Osteoblast (primary cell): ENCODE measurements around the gene GIPC1. TPM values are rescaled to one million over a fixed set of nuclear protein-coding genes. Genes with fewer than 3 reads are reported as not detected.

Experiments used
- DNase-seq: peaks from one replicate; pipeline ENCODE4 v3.0.0; 2011; ENCODE audit warnings: low spot score, mixed read lengths; ENCODE audit not compliant: insufficient read length; ENCODE audit errors: missing footprints
- H2AFZ ChIP-seq: 2 replicates; pipeline ENCODE4 v1.6.0; 2011; ENCODE audit warnings: mild to moderate bottlenecking, low read length
- H3K27ac ChIP-seq: 2 replicates; pipeline ENCODE4 v1.5.1; 2011; ENCODE audit warnings: mild to moderate bottlenecking, low read depth, low read length, moderate library complexity
- H3K27me3 ChIP-seq: 2 replicates; pipeline ENCODE4 v1.6.0; 2012; ENCODE audit warnings: mild to moderate bottlenecking, control low read depth, inconsistent platforms, low read length, moderate library complexity; ENCODE audit not compliant: insufficient read depth
- H3K36me3 ChIP-seq: 2 replicates; pipeline ENCODE4 v1.5.1; 2011; ENCODE audit warnings: mild to moderate bottlenecking, low read length, control low read depth, moderate library complexity; ENCODE audit not compliant: insufficient read depth
- H3K4me1 ChIP-seq: 2 replicates; pipeline ENCODE4 v1.5.1; 2011; ENCODE audit warnings: mild to moderate bottlenecking, low read length, control low read depth, moderate library complexity; ENCODE audit not compliant: insufficient read depth
- H3K4me2 ChIP-seq: 2 replicates; pipeline ENCODE4 v1.6.0; 2011; ENCODE audit warnings: mild to moderate bottlenecking, low read length; ENCODE audit not compliant: insufficient read depth
- H3K4me3 ChIP-seq: fragments of 200-600 bp; sonication (generic); 3 replicates; pipeline ENCODE4 v1.5.1; 2012; ENCODE audit warnings: mild to moderate bottlenecking, low read length, inconsistent platforms; ENCODE audit not compliant: insufficient read depth
- H3K79me2 ChIP-seq: 2 replicates; pipeline ENCODE4 v1.6.0; 2012; ENCODE audit warnings: mild to moderate bottlenecking, low read length, control low read depth, inconsistent platforms; ENCODE audit not compliant: insufficient read depth
- H3K9me3 ChIP-seq: 2 replicates; pipeline ENCODE4 v1.5.1; 2011; ENCODE audit warnings: low read depth, low read length, control low read depth
- H4K20me1 ChIP-seq: 2 replicates; pipeline ENCODE4 v1.6.0; 2012; ENCODE audit warnings: mild to moderate bottlenecking, low read length, control low read depth; ENCODE audit not compliant: insufficient read depth
- CTCF ChIP-seq: IDR thresholded peaks from 2 replicates; pipeline ENCODE4 v1.5.1; 2011; ENCODE audit warnings: mild to moderate bottlenecking, low read depth, low read length, moderate library complexity; ENCODE audit errors: extremely low read depth
- total RNA-seq: library from RNA; depleted of rRNA; stranded (reverse); fragments of >200 nt; gene quantifications from 2 replicates; pipeline ENCODE4 v1.2.3, GENCODE V29; 2012

The GIPC1 gene
- total RNA-seq, 1 donor, result 115 TPM

- Histone ChIP-seq H3K9me3 (no peaks in the 10 kb centered on the region), H3K36me3 (peaks cover 27% of the 10 kb centered on the region), H3K4me3 (peak overlapping the region; percentile 93), H3K4me2 (peak overlapping the region; percentile 92), H3K27me3 (no peaks in the 10 kb centered on the region), H4K20me1 (peaks cover 29% of the 10 kb centered on the region), H3K27ac (peak overlapping the region; percentile 2), H2AFZ (no peak overlapping the region), H3K79me2 (peaks cover 40% of the 10 kb centered on the region), H3K4me1 (peaks cover 30% of the 10 kb centered on the region)
- TF ChIP-seq CTCF, result no peak
- no peak for DNase-seq
These were observed 21.5 kb upstream of the GIPC1 start for GRCh38 chr19:14517446-14517839.

- Histone ChIP-seq H3K4me3 (peak overlapping the region; percentile 93), H3K36me3 (peaks cover 27% of the 10 kb centered on the region), H4K20me1 (peaks cover 29% of the 10 kb centered on the region), H3K9me3 (no peaks in the 10 kb centered on the region), H3K27ac (peak overlapping the region; percentile 2), H3K4me1 (peaks cover 29% of the 10 kb centered on the region), H3K79me2 (peaks cover 40% of the 10 kb centered on the region), H3K4me2 (peak overlapping the region; percentile 92), H3K27me3 (no peaks in the 10 kb centered on the region), H2AFZ (no peak overlapping the region)
- no peak for TF ChIP-seq CTCF
- DNase-seq, result peak; percentile 57
These were observed 21.0 kb upstream of the GIPC1 start for GRCh38 chr19:14516746-14517438.

- Histone ChIP-seq H3K79me2 (peaks cover 40% of the 10 kb centered on the region), H3K4me1 (peaks cover 33% of the 10 kb centered on the region), H3K27ac (no peak overlapping the region), H3K9me3 (no peaks in the 10 kb centered on the region), H3K27me3 (no peaks in the 10 kb centered on the region), H4K20me1 (peaks cover 29% of the 10 kb centered on the region), H3K36me3 (peaks cover 27% of the 10 kb centered on the region), H2AFZ (no peak overlapping the region), H3K4me3 (peak overlapping the region; percentile 93), H3K4me2 (peak overlapping the region; percentile 92)
- peak; percentile 86 for DNase-seq
- TF ChIP-seq CTCF, result no peak
These were observed 20.2 kb upstream of the GIPC1 start for GRCh38 chr19:14516048-14516534.

DNA sequence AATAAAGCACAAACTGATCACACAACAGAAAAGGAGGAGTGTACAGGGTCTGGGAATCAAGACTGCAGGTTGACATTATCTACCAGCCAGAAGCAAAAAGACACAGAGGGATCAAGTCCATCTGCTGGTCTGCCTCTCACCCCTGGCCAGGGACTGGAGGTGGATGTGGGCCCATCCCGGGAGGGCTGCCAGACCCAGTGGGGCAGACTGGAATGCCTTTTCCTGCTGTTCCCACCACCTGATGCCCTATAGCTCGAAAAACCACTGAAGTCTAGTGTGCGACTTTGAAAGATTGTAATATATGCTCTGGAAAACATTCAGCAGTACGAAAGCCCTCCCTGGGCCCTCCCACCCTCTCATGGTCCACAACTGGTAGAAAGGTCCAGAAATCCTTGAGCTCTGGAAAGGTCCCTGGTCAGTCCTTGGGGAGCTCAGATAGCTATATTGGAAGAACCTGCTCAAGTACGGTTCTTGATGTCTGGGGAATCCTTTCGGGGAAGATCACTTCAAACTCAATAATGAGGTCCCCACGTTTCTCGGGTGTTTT, 19.6 kb upstream of the GIPC1 start:
- H3K27ac ChIP-seq, result no peak overlapping the region
- H3K4me3 ChIP-seq, result peak overlapping the region; percentile 93
- no peaks in the 10 kb centered on the region for H3K27me3 ChIP-seq
- H3K4me2 ChIP-seq, result peak overlapping the region; percentile 92
- no peak overlapping the region for H2AFZ ChIP-seq
- TF ChIP-seq CTCF, result no peak
- H3K36me3 ChIP-seq, result peaks cover 27% of the 10 kb centered on the region
- H3K9me3 ChIP-seq, result no peaks in the 10 kb centered on the region
- H4K20me1 ChIP-seq, result peaks cover 29% of the 10 kb centered on the region
- peak; percentile 36 for DNase-seq
- H3K79me2 ChIP-seq, result peaks cover 40% of the 10 kb centered on the region
- peaks cover 35% of the 10 kb centered on the region for H3K4me1 ChIP-seq
